A549 treated with CORT108297 at 1 μM for 4 hours (cell line): Measurements from ENCODE around the gene CXCR5. TPM values are rescaled to one million over a fixed set of nuclear protein-coding genes. Genes with fewer than 3 reads are reported as not detected.

Source experiments
- total RNA-seq: library from RNA; stranded (reverse); fragments of 200-300 nt; extraction: Qiagen RNA extraction; gene quantifications from 5 replicates; pipeline ENCODE4 v1.2.3, GENCODE V29; 2022

The CXCR5 gene, protein sequence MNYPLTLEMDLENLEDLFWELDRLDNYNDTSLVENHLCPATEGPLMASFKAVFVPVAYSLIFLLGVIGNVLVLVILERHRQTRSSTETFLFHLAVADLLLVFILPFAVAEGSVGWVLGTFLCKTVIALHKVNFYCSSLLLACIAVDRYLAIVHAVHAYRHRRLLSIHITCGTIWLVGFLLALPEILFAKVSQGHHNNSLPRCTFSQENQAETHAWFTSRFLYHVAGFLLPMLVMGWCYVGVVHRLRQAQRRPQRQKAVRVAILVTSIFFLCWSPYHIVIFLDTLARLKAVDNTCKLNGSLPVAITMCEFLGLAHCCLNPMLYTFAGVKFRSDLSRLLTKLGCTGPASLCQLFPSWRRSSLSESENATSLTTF
- total RNA-seq: 0.07 to 0.13 TPM (median 0.11 TPM) in 5 replicates

DNA sequence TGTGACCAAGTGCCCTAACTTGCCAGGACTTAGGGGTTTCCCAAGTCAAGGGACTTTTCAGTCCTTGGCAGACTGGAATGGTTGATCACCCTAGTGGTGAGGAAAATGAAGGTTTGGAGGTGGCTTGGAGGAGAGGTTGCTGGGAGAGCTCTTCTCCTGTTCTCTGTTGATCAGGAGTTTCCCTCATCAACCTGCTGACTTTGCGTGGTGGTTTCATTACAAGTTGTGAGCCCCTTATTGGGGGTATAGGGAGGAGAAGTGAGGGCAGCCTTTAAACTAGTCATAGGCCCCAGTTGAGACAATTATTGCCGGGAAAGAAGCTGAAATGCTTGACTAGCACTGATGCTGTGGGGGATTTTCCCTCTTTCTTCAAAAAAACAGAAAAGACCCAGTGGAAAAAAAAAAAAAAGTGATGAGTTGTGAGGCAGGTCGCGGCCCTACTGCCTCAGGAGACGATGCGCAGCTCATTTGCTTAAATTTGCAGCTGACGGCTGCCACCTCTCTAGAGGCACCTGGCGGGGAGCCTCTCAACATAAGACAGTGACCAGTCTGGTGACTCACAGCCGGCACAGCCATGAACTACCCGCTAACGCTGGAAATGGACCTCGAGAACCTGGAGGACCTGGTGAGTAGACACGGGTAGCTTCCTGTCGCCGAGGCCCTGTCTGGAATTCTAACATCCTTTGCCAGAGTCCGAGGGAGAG, at the start of gene CXCR5:
Gene CXCR5, plus strand, starts transcription at position 525 of the 704 bp plus-strand sequence. Its CDS starts 50 bp downstream, at position 575.

Other genes starting within 250 kb of the CXCR5 start
- gene TREH, start 204.2 kb upstream of the CXCR5 start, total RNA-seq: not detected in 5 replicates
- 20.8 to 32.4 TPM (median 21.6 TPM) in 5 replicates for gene DDX6, start 92.7 kb upstream of the CXCR5 start, total RNA-seq
- gene BCL9L, start 42.0 kb downstream of the CXCR5 start, total RNA-seq: 81.3 to 173 TPM (median 148 TPM) in 5 replicates
- gene UPK2, start 72.4 kb downstream of the CXCR5 start, total RNA-seq: 0.35 to 1.1 TPM (median 0.91 TPM) in 5 replicates
- gene FOXR1, start 87.9 kb downstream of the CXCR5 start, total RNA-seq: not detected in 5 replicates
- gene CENATAC, start 114.2 kb downstream of the CXCR5 start, total RNA-seq: 11.1 to 18.7 TPM (median 12.0 TPM) in 5 replicates
- 753 to 1,094 TPM (median 792 TPM) in 5 replicates for gene RPS25, start 134.5 kb downstream of the CXCR5 start, total RNA-seq
- gene TRAPPC4, start 134.9 kb downstream of the CXCR5 start, total RNA-seq: 59.1 to 74.1 TPM (median 64.7 TPM) in 5 replicates
- 9.6 to 12.1 TPM (median 10.8 TPM) in 5 replicates for gene SLC37A4, start 147.0 kb downstream of the CXCR5 start, total RNA-seq
- gene HYOU1, start 173.3 kb downstream of the CXCR5 start, total RNA-seq: 40.0 to 49.6 TPM (median 48.0 TPM) in 5 replicates
- gene VPS11, start 183.9 kb downstream of the CXCR5 start, total RNA-seq: 10.0 to 16.0 TPM (median 12.4 TPM) in 5 replicates
- 46.5 to 54.4 TPM (median 50.2 TPM) in 5 replicates for gene HMBS, start 201.0 kb downstream of the CXCR5 start, total RNA-seq
- 34.2 to 44.0 TPM (median 39.7 TPM) in 5 replicates for gene DPAGT1, start 218.0 kb downstream of the CXCR5 start, total RNA-seq
- gene C2CD2L, start 223.5 kb downstream of the CXCR5 start, total RNA-seq: 5.4 to 7.9 TPM (median 5.9 TPM) in 5 replicates
- 10.7 to 12.8 TPM (median 12.0 TPM) in 5 replicates for gene HINFP, start 237.7 kb downstream of the CXCR5 start, total RNA-seq